Fibroblast of lung (primary cell): Measurements from ENCODE around the gene SLFN12L. TPM values are rescaled to one million over a fixed set of nuclear protein-coding genes. Genes with fewer than 3 reads are reported as not detected.

Experiments
- DNase-seq, 2 donors: peaks; one replicate each; pipeline versions ENCODE4 v3.0.0 to v3.0.0-alpha.2; 2010; ENCODE audit warnings: low read depth in 2 of 2
- H2AFZ ChIP-seq: 2 replicates; pipeline ENCODE4 v1.5.1; 2012; ENCODE audit warnings: low read length, control low read depth, inconsistent platforms
- H3K27ac ChIP-seq: 2 replicates; pipeline ENCODE4 v1.5.1; 2011; ENCODE audit warnings: low read length, control low read depth; ENCODE audit not compliant: insufficient read depth
- H3K27me3 ChIP-seq: 2 replicates; pipeline ENCODE4 v1.5.1; 2011; ENCODE audit warnings: mild to moderate bottlenecking, low read length; ENCODE audit not compliant: control insufficient read depth, insufficient read depth
- H3K36me3 ChIP-seq: 2 replicates; pipeline ENCODE4 v1.5.1; 2011; ENCODE audit warnings: low read length; ENCODE audit not compliant: control insufficient read depth, insufficient read depth
- H3K4me1 ChIP-seq: 2 replicates; pipeline ENCODE4 v1.5.1; 2011; ENCODE audit warnings: low read length; ENCODE audit not compliant: control insufficient read depth, insufficient read depth; ENCODE audit errors: extremely low read depth
- H3K4me2 ChIP-seq: 2 replicates; pipeline ENCODE4 v1.5.1; 2011; ENCODE audit warnings: low read length, control low read depth; ENCODE audit not compliant: insufficient read depth; ENCODE audit errors: extremely low read depth
- H3K4me3 ChIP-seq, 4 experiments: fragments of 200-600 bp in 1 of 4; sonication (generic) in 1 of 4; replicated peaks in 1 of 4; 2 replicates each; pipeline ENCODE4 v1.5.1; 2011 to 2016; ENCODE audit warnings: low read length in 4 of 4, low read depth in 3 of 4, mild to moderate bottlenecking in 3 of 4, control low read depth in 2 of 4, inconsistent platforms in 1 of 4, mixed read lengths in 1 of 4; ENCODE audit not compliant: insufficient read depth in 1 of 4; ENCODE audit errors: control extremely low read depth in 1 of 4
- H3K79me2 ChIP-seq: 2 replicates; pipeline ENCODE4 v1.5.1; 2012; ENCODE audit warnings: mild to moderate bottlenecking, low read length, inconsistent platforms; ENCODE audit not compliant: control insufficient read depth, insufficient read depth
- H3K9ac ChIP-seq: 2 replicates; pipeline ENCODE4 v1.5.1; 2011; ENCODE audit warnings: mild to moderate bottlenecking, low read length, control low read depth; ENCODE audit not compliant: insufficient read depth
- H3K9me3 ChIP-seq: 2 replicates; pipeline ENCODE4 v1.5.1; 2012; ENCODE audit warnings: low read depth, low read length; ENCODE audit not compliant: control insufficient read depth, insufficient read depth
- H4K20me1 ChIP-seq: 2 replicates; pipeline ENCODE4 v1.5.1; 2011; ENCODE audit warnings: low read length; ENCODE audit not compliant: control insufficient read depth, insufficient read depth; ENCODE audit errors: extremely low read depth
- CTCF ChIP-seq, 2 donors: IDR thresholded peaks in 1 of 2; conservative IDR thresholded peaks in 1 of 2; 1 replicate in 1 of 2; 2 replicates in 1 of 2; pipeline ENCODE4 v1.5.1; 2011 to 2012; ENCODE audit warnings: low read length in 2 of 2, control low read depth in 1 of 2, inconsistent platforms in 1 of 2, low read depth in 1 of 2, mild to moderate bottlenecking in 1 of 2
- EZH2 ChIP-seq: IDR thresholded peaks from 2 replicates; pipeline ENCODE4 v1.5.1; 2012; ENCODE audit warnings: low read length, control low read depth, mild to moderate bottlenecking; ENCODE audit errors: missing control alignments
- polyA plus RNA-seq, 2 donors: library from polyadenylated mRNA; depleted of rRNA in 1 of 2; stranded (reverse) in 1 of 2; unstranded in 1 of 2; fragments of >200 nt; gene quantifications; 2 replicates each; pipeline ENCODE4 v1.2.1, GENCODE V29; 2011 to 2012; ENCODE audit warnings: missing spikeins in 1 of 2
- total RNA-seq: library from RNA; depleted of rRNA; stranded (reverse); fragments of >200 nt; gene quantifications from 2 replicates; pipeline ENCODE4 v1.2.1, GENCODE V29; 2014

The SLFN12L gene
- total and polyA plus RNA-seq, 2 donors (not counting 1 experiment from before 2014, with no cell fraction given): 0.09 to 0.17 TPM

- H3K27ac ChIP-seq: no peak overlapping the region
- no peaks in the 10 kb centered on the region for H4K20me1 ChIP-seq
- no peaks in the 10 kb centered on the region for H3K4me1 ChIP-seq
- no peaks in the 10 kb centered on the region for H3K36me3 ChIP-seq
- H3K79me2 ChIP-seq: peaks cover 48% of the 10 kb centered on the region
- no peak overlapping the region for H3K4me3 ChIP-seq
- no peak for TF ChIP-seq EZH2
- TF ChIP-seq CTCF (conservative IDR thresholded peaks at IDR 0.05 in 1 of 2, IDR thresholded peaks at IDR 0.05 in 1 of 2; ENCODE audit: low read depth in 1 of 2, low read length in 2 of 2): no peak
- H3K4me2 ChIP-seq: no peak overlapping the region
- no peaks in the 10 kb centered on the region for H3K9me3 ChIP-seq
- H3K27me3 ChIP-seq: no peaks in the 10 kb centered on the region
- H2AFZ ChIP-seq: no peak overlapping the region
- no peak for DNase-seq
- H3K9ac ChIP-seq: no peak overlapping the region
Observed at GRCh38 chr17:35428229-35428628, 109.2 kb downstream of the SLFN12L start.

- Histone ChIP-seq H3K27me3 (no peaks in the 10 kb centered on the region), H3K79me2 (peaks cover 16% of the 10 kb centered on the region), H4K20me1 (no peaks in the 10 kb centered on the region), H3K9ac (no peak overlapping the region), H2AFZ (no peak overlapping the region), H3K27ac (no peak overlapping the region), H3K4me1 (no peaks in the 10 kb centered on the region), H3K4me2 (no peak overlapping the region), H3K9me3 (no peaks in the 10 kb centered on the region), H3K4me3 (no peak overlapping the region), H3K36me3 (peaks cover 2% of the 10 kb centered on the region)
- TF ChIP-seq EZH2 (no peak), CTCF (conservative IDR thresholded peaks at IDR 0.05 in 1 of 2, IDR thresholded peaks at IDR 0.05 in 1 of 2; ENCODE audit: low read depth in 1 of 2, low read length in 2 of 2) (no peak)
- peak; percentile 27 to 42 for DNase-seq
Observed at GRCh38 chr17:35423761-35424160, 113.7 kb downstream of the SLFN12L start.

Other genes starting within 250 kb of the SLFN12L start
- 74.1 and 102 TPM in 2 replicates for gene SLFN11, start 164.1 kb downstream of the SLFN12L start, total RNA-seq
- gene SLFN11, start 164.1 kb downstream of the SLFN12L start, polyA plus RNA-seq: 61.3 and 63.6 TPM in 2 replicates
- gene SLFN12, start 105.2 kb downstream of the SLFN12L start, total RNA-seq: 26.2 and 34.0 TPM in 2 replicates
- 17.1 and 26.1 TPM in 2 replicates for gene SLFN12, start 105.2 kb downstream of the SLFN12L start, polyA plus RNA-seq
- gene SLFN13, start 88.9 kb downstream of the SLFN12L start, total RNA-seq: 2.0 and 2.1 TPM in 2 replicates
- 1.3 TPM in 2 replicates for gene SLFN13, start 88.9 kb downstream of the SLFN12L start, polyA plus RNA-seq
- not detected in 2 replicates for gene SLFN14, start 23.1 kb upstream of the SLFN12L start, total RNA-seq
- not detected in 2 replicates for gene SLFN14, start 23.1 kb upstream of the SLFN12L start, polyA plus RNA-seq
- 6.2 and 7.1 TPM in 2 replicates for gene PEX12, start 40.9 kb upstream of the SLFN12L start, total RNA-seq
- 9.5 and 9.7 TPM in 2 replicates for gene PEX12, start 40.9 kb upstream of the SLFN12L start, polyA plus RNA-seq
- gene AP2B1, start 49.6 kb upstream of the SLFN12L start, total RNA-seq: 61.6 and 109 TPM in 2 replicates
- gene AP2B1, start 49.6 kb upstream of the SLFN12L start, polyA plus RNA-seq: 226 and 236 TPM in 2 replicates
- gene RASL10B, start 194.0 kb upstream of the SLFN12L start, total RNA-seq: 1.5 and 4.1 TPM in 2 replicates
- 0.44 and 0.78 TPM in 2 replicates for gene RASL10B, start 194.0 kb upstream of the SLFN12L start, polyA plus RNA-seq
- gene GAS2L2, start 215.6 kb upstream of the SLFN12L start, total RNA-seq: not detected in 2 replicates
- gene GAS2L2, start 215.6 kb upstream of the SLFN12L start, polyA plus RNA-seq: not detected in 2 replicates
- gene C17orf50, start 223.2 kb upstream of the SLFN12L start, total RNA-seq: not detected in 2 replicates
- not detected in 2 replicates for gene C17orf50, start 223.2 kb upstream of the SLFN12L start, polyA plus RNA-seq